SJSA1 (cell line): ENCODE data around the gene ATP11B. TPM values are rescaled to one million over a fixed set of nuclear protein-coding genes. Genes with fewer than 3 reads are reported as not detected.
"Not testable (repeated sequence)": the region's sequence is repeated elsewhere in the genome, so short reads cannot be mapped to it uniquely, and the experiment has no call there.

Experiments
- DNase-seq, 2 experiments: peaks; one replicate each; pipeline ENCODE4 v3.0.0-alpha.2; 2015 to 2020; ENCODE audit warnings: low spot score in 2 of 2, low read depth in 1 of 2
- H3K27ac ChIP-seq: fragments of 250-450 bp; sonication (Bioruptor Pico); 2 replicates; pipeline ENCODE4 v1.5.1; 2020; ENCODE audit warnings: mild to moderate bottlenecking, moderate library complexity
- H3K27me3 ChIP-seq: fragments of 250-450 bp; sonication (Bioruptor Pico); replicated peaks from 2 replicates; pipeline ENCODE4 v1.5.1; 2020; ENCODE audit warnings: mild to moderate bottlenecking, moderate library complexity
- H3K36me3 ChIP-seq: fragments of 250-450 bp; sonication (Bioruptor Pico); 2 replicates; pipeline ENCODE4 v1.5.1; 2020; ENCODE audit warnings: mild to moderate bottlenecking
- H3K4me1 ChIP-seq: fragments of 250-450 bp; sonication (Bioruptor Pico); replicated peaks from 2 replicates; pipeline ENCODE4 v1.6.1; 2021; ENCODE audit warnings: mild to moderate bottlenecking
- H3K4me3 ChIP-seq: fragments of 250-450 bp; sonication (Bioruptor Pico); 2 replicates; pipeline ENCODE4 v1.5.1; 2020; ENCODE audit warnings: mild to moderate bottlenecking
- H3K9me3 ChIP-seq: fragments of 250-450 bp; sonication (Bioruptor Pico); replicated peaks from 2 replicates; pipeline ENCODE4 v1.5.1; 2020; ENCODE audit warnings: mild to moderate bottlenecking
- total RNA-seq: library from RNA; depleted of rRNA; stranded (reverse); fragments of >200 nt; shearing (Covaris generic); gene quantifications from 2 replicates; pipeline ENCODE4 v1.2.3, GENCODE V29; 2014

Gene ATP11B
- total RNA-seq, 1 experiment from 2014 or later: 50.8 TPM

- Histone ChIP-seq H3K27ac (no peak overlapping the region), H3K9me3 (no peaks in the 10 kb centered on the region), H3K4me1 (no peaks in the 10 kb centered on the region), H3K4me3 (no peak overlapping the region), H3K36me3 (no peaks in the 10 kb centered on the region), H3K27me3 (peaks cover 12% of the 10 kb centered on the region; the same call in 1 of the 2 replicates)
- DNase-seq: no peak
These were observed 7.5 kb upstream of the ATP11B start for GRCh38 chr3:182785756-182786155.

GRCh38 chr3:182786564-182787196 is 6.6 kb upstream of the ATP11B start:
- Histone ChIP-seq H3K4me3 (no peak overlapping the region), H3K4me1 (no peaks in the 10 kb centered on the region), H3K9me3 (no peaks in the 10 kb centered on the region), H3K27ac (no peak overlapping the region), H3K27me3 (peaks cover 12% of the 10 kb centered on the region; the same call in 1 of the 2 replicates), H3K36me3 (no peaks in the 10 kb centered on the region)
- DNase-seq: no peak

- no peaks in the 10 kb centered on the region; the same call in 1 of the 2 replicates for H3K4me1 ChIP-seq
- H3K27ac ChIP-seq: no peak overlapping the region
- no peaks in the 10 kb centered on the region for H3K36me3 ChIP-seq
- no peak overlapping the region for H3K4me3 ChIP-seq
- no peaks in the 10 kb centered on the region for H3K9me3 ChIP-seq
- peaks cover 12% of the 10 kb centered on the region; the same call in 1 of the 2 replicates for H3K27me3 ChIP-seq
- no peak for DNase-seq
These were observed 5.8 kb upstream of the ATP11B start for GRCh38 chr3:182787302-182788036.

- no peak for DNase-seq
- Histone ChIP-seq H3K9me3 (peaks cover 4% of the 10 kb centered on the region; the same call in 1 of the 2 replicates), H3K27me3 (peaks cover 12% of the 10 kb centered on the region; the same call in 1 of the 2 replicates), H3K4me1 (no peaks in the 10 kb centered on the region; the same call in 1 of the 2 replicates), H3K36me3 (peaks cover 6% of the 10 kb centered on the region), H3K4me3 (no peak overlapping the region), H3K27ac (no peak overlapping the region)
These were observed 3.9 kb upstream of the ATP11B start for GRCh38 chr3:182789371-182789770.

- peaks cover 9% of the 10 kb centered on the region for H3K4me1 ChIP-seq
- H3K27me3 ChIP-seq: peaks cover 12% of the 10 kb centered on the region; the same call in 1 of the 2 replicates
- peaks cover 4% of the 10 kb centered on the region; the same call in 1 of the 2 replicates for H3K9me3 ChIP-seq
- H3K27ac ChIP-seq: no peak overlapping the region
- H3K36me3 ChIP-seq: peaks cover 6% of the 10 kb centered on the region
- no peak for DNase-seq
- no peak overlapping the region for H3K4me3 ChIP-seq
These were observed 2.7 kb upstream of the ATP11B start for GRCh38 chr3:182790612-182791011.

- H3K27ac ChIP-seq: peak overlapping the region; percentile 78
- DNase-seq: peak; percentile 49 to 58
- H3K36me3 ChIP-seq: peaks cover 9% of the 10 kb centered on the region
- peaks cover 8% of the 10 kb centered on the region; the same call in 1 of the 2 replicates for H3K27me3 ChIP-seq
- peaks cover 4% of the 10 kb centered on the region; the same call in 1 of the 2 replicates for H3K9me3 ChIP-seq
- peak overlapping the region; percentile 99 for H3K4me3 ChIP-seq
- peaks cover 11% of the 10 kb centered on the region for H3K4me1 ChIP-seq
These were observed 555 bp downstream of the ATP11B start for GRCh38 chr3:182793663-182794454.

- Histone ChIP-seq H3K27ac (peak overlapping the region; percentile 78), H3K36me3 (peaks cover 9% of the 10 kb centered on the region), H3K4me1 (peaks cover 11% of the 10 kb centered on the region), H3K4me3 (peak overlapping the region; percentile 99), H3K27me3 (peaks cover 4% of the 10 kb centered on the region; the same call in 1 of the 2 replicates), H3K9me3 (peaks cover 4% of the 10 kb centered on the region; the same call in 1 of the 2 replicates)
- DNase-seq: peak in 1 of 2 experiments; percentile 4
These were observed 1.4 kb downstream of the ATP11B start for GRCh38 chr3:182794455-182795388.

- Histone ChIP-seq H3K9me3 (peaks cover 4% of the 10 kb centered on the region; the same call in 1 of the 2 replicates), H3K27me3 (peaks cover 2% of the 10 kb centered on the region; the same call in 1 of the 2 replicates), H3K27ac (peak overlapping the region; percentile 33; the same call in 1 of the 2 replicates), H3K4me3 (peak overlapping the region; percentile 99), H3K4me1 (peaks cover 11% of the 10 kb centered on the region), H3K36me3 (peaks cover 9% of the 10 kb centered on the region)
- DNase-seq: peak in 1 of 2 experiments; percentile 18
These were observed 2.1 kb downstream of the ATP11B start for GRCh38 chr3:182795389-182795782.

GRCh38 chr3:182796310-182796709 is 3.0 kb downstream of the ATP11B start:
- Histone ChIP-seq H3K4me1 (peaks cover 11% of the 10 kb centered on the region), H3K9me3 (peaks cover 4% of the 10 kb centered on the region; the same call in 1 of the 2 replicates), H3K4me3 (no peak overlapping the region), H3K27ac (no peak overlapping the region), H3K27me3 (no peaks in the 10 kb centered on the region), H3K36me3 (peaks cover 9% of the 10 kb centered on the region)
- DNase-seq: no peak

GRCh38 chr3:182797876-182798275 is 4.6 kb downstream of the ATP11B start:
- DNase-seq: no peak
- peaks cover 9% of the 10 kb centered on the region for H3K36me3 ChIP-seq
- H3K27me3 ChIP-seq: no peaks in the 10 kb centered on the region

GRCh38 chr3:182799143-182799542 is 5.8 kb downstream of the ATP11B start:
- H3K36me3 ChIP-seq, H3K4me3 ChIP-seq, H3K27ac ChIP-seq, H3K27me3 ChIP-seq, DNase-seq, H3K9me3 ChIP-seq: not testable (repeated sequence)
- H3K4me1 ChIP-seq: peaks cover 11% of the 10 kb centered on the region

More at GRCh38 chr3:182797876-182798275, 4.6 kb downstream of the ATP11B start:
- H3K4me1 ChIP-seq: peaks cover 11% of the 10 kb centered on the region
- peaks cover 4% of the 10 kb centered on the region; the same call in 1 of the 2 replicates for H3K9me3 ChIP-seq
- no peak overlapping the region for H3K27ac ChIP-seq
- H3K4me3 ChIP-seq: no peak overlapping the region

GRCh38 chr3:182800508-182800907 is 7.2 kb downstream of the ATP11B start:
- no peaks in the 10 kb centered on the region for H3K9me3 ChIP-seq
- H3K4me3 ChIP-seq: no peak overlapping the region
- H3K4me1 ChIP-seq: peaks cover 4% of the 10 kb centered on the region
- H3K27ac ChIP-seq: no peak overlapping the region
- no peak for DNase-seq
- H3K27me3 ChIP-seq: no peaks in the 10 kb centered on the region
- peaks cover 3% of the 10 kb centered on the region; the same call in 1 of the 2 replicates for H3K36me3 ChIP-seq
